HepG2 (cell line): ENCODE results near the gene TIMM23. TPM values are rescaled to one million over a fixed set of nuclear protein-coding genes. Genes with fewer than 3 reads are reported as not detected.

ENCODE experiments used
- CREM ChIP-seq, 2 experiments: sonication (generic) in 1 of 2; formaldehyde crosslinking in 1 of 2; IDR thresholded peaks; 2 replicates each; pipeline versions ENCODE4 v1.4.0 to v1.6.1; 2016 to 2020; ENCODE audit warnings: antibody characterized with exemption in 1 of 2, mild to moderate bottlenecking in 1 of 2, missing genetic modification reagents in 1 of 2
- DR1 ChIP-seq: sonication (generic); formaldehyde crosslinking; IDR thresholded peaks from 2 replicates; pipeline ENCODE4 v1.8.0; 2021; ENCODE audit warnings: mild to moderate bottlenecking, missing genetic modification reagents, inconsistent platforms
- HOXD1 ChIP-seq: sonication (generic); formaldehyde crosslinking; IDR thresholded peaks from 2 replicates; pipeline ENCODE4 v1.5.0; 2020; ENCODE audit warnings: missing genetic modification reagents
- LCORL ChIP-seq, 2 experiments: fragments of 450-650 bp in 1 of 2; sonication (generic) in 1 of 2; formaldehyde crosslinking in 1 of 2; IDR thresholded peaks; 2 replicates each; pipeline versions ENCODE4 v1.5.0 to v1.6.1; 2017 to 2020; ENCODE audit warnings: antibody characterized with exemption in 1 of 2, missing genetic modification reagents in 1 of 2
- MEF2D ChIP-seq: sonication (generic); formaldehyde crosslinking; IDR thresholded peaks from 2 replicates; pipeline ENCODE4 v1.5.1; 2020; ENCODE audit warnings: mild to moderate bottlenecking, missing genetic modification reagents
- MLLT10 ChIP-seq: sonication (generic); formaldehyde crosslinking; IDR thresholded peaks from 2 replicates; pipeline ENCODE4 v1.4.0; 2020; ENCODE audit warnings: missing genetic modification reagents
- MXD4 ChIP-seq: IDR thresholded peaks from 2 replicates; pipeline ENCODE4 v1.6.1; 2016; ENCODE audit warnings: mild to moderate bottlenecking, missing biosample characterization, missing genetic modification reagents
- NAIF1 ChIP-seq: sonication (generic); formaldehyde crosslinking; IDR thresholded peaks from 2 replicates; pipeline ENCODE4 v1.5.0; 2020; ENCODE audit warnings: mild to moderate bottlenecking, missing genetic modification reagents, borderline replicate concordance
- NFYB ChIP-seq: sonication (generic); formaldehyde crosslinking; IDR thresholded peaks from 2 replicates; pipeline ENCODE4 v1.4.0; 2020; ENCODE audit warnings: missing genetic modification reagents
- SOX6 ChIP-seq, 2 experiments: fragments of 450-650 bp in 1 of 2; sonication (generic) in 1 of 2; formaldehyde crosslinking in 1 of 2; IDR thresholded peaks; 2 replicates each; pipeline versions ENCODE4 v1.4.0 to v1.6.1; 2017 to 2020; ENCODE audit warnings: antibody characterized with exemption in 1 of 2, mild to moderate bottlenecking in 1 of 2, missing genetic modification reagents in 1 of 2
- SRY ChIP-seq: sonication (generic); formaldehyde crosslinking; IDR thresholded peaks from 2 replicates; pipeline ENCODE4 v1.8.0; 2022; ENCODE audit warnings: mild to moderate bottlenecking, missing genetic modification reagents
- XBP1 ChIP-seq: sonication (generic); formaldehyde crosslinking; IDR thresholded peaks from 2 replicates; pipeline ENCODE4 v1.5.0; 2020; ENCODE audit warnings: missing genetic modification reagents
- ZBTB14 ChIP-seq: sonication (generic); formaldehyde crosslinking; IDR thresholded peaks from 2 replicates; pipeline ENCODE4 v1.4.0; 2020; ENCODE audit warnings: missing genetic modification reagents
- ZNF354B ChIP-seq: sonication (generic); formaldehyde crosslinking; IDR thresholded peaks from 2 replicates; pipeline ENCODE4 v1.8.0; 2022; ENCODE audit warnings: mild to moderate bottlenecking, missing genetic modification reagents
- ZNF367 ChIP-seq: sonication (generic); formaldehyde crosslinking; IDR thresholded peaks from 2 replicates; pipeline ENCODE4 v1.4.0; 2020; ENCODE audit warnings: missing genetic modification reagents, borderline replicate concordance
- ZNF577 ChIP-seq: sonication (generic); formaldehyde crosslinking; IDR thresholded peaks from 2 replicates; pipeline ENCODE4 v1.4.0; 2020; ENCODE audit warnings: mild to moderate bottlenecking, low read depth, missing genetic modification reagents, borderline replicate concordance
- ZNF703 ChIP-seq: sonication (generic); formaldehyde crosslinking; IDR thresholded peaks from 2 replicates; pipeline ENCODE4 v1.5.1; 2020; ENCODE audit warnings: missing genetic modification reagents, mild to moderate bottlenecking, moderate library complexity, borderline replicate concordance
- polyA plus RNA-seq, 8 experiments: library from polyadenylated mRNA; depleted of rRNA in 3 of 8; stranded (reverse) in 7 of 8; unstranded in 1 of 8; fragments of >200 nt; fragmentation: Illumina TruSeq in 4 of 8; extraction: Trizol in 4 of 8; gene quantifications; 2 replicates each; pipeline versions ENCODE4 v1.2.1 to v1.2.3, GENCODE V29; 2011 to 2016; ENCODE audit warnings: low read depth in 4 of 8, missing spikeins in 1 of 8, mixed read lengths in 1 of 8; ENCODE audit not compliant: insufficient read depth in 1 of 8
- total RNA-seq, 5 experiments: library from RNA; depleted of rRNA; stranded (reverse); fragments of >200 nt; fragmentation: Illumina TruSeq; extraction: Trizol; gene quantifications; 2 replicates each; pipeline ENCODE4 v1.2.3, GENCODE V29; 2016; ENCODE audit warnings: low read depth in 1 of 5

Gene TIMM23
- total and polyA plus RNA-seq, 2 of the 13 experiments (the other 11 are each of a cell fraction or from before 2014, with no cell fraction given): 80.2 to 98.6 TPM

- TF ChIP-seq ZNF703 (peak; percentile 91), DR1 (no peak), NAIF1 (CRISPR knock-in tag) (peak; percentile 68; the same call in 1 of the 2 replicates), ZNF577 (no peak), CREM (IDR thresholded peaks at IDR 0.05) (peak; percentile 92), CREM (CRISPR knock-in tag; IDR thresholded peaks at IDR 0.05) (no peak), XBP1 (CRISPR knock-in tag) (no peak), ZNF354B (no peak), HOXD1 (CRISPR knock-in tag) (peak; percentile 60; the same call in 1 of the 2 replicates), LCORL (IDR thresholded peaks at IDR 0.05) (no peak), LCORL (CRISPR knock-in tag; IDR thresholded peaks at IDR 0.05) (peak; percentile 75), NFYB (CRISPR knock-in tag) (no peak), SRY (CRISPR knock-in tag) (no peak), ZBTB14 (no peak), MEF2D (CRISPR knock-in tag) (peak; percentile 59; the same call in 1 of the 2 replicates), ZNF367 (CRISPR knock-in tag) (no peak), MXD4 (CRISPR knock-in tag) (peak; percentile 53; the same call in 1 of the 2 replicates), MLLT10 (CRISPR knock-in tag) (no peak), SOX6 (IDR thresholded peaks at IDR 0.05) (no peak), SOX6 (CRISPR knock-in tag; IDR thresholded peaks at IDR 0.05) (peak; percentile 99)
Observed at GRCh38 chr10:46052057-46052790, 79.9 kb downstream of the TIMM23 start (continued).
